Measurements from ENCODE around the gene GNRHR.
A peak's percentile ranks its signal among the peaks of the same experiment; 100 is the strongest.
"Not testable (repeated sequence)": the region's sequence is repeated elsewhere in the genome, so short reads cannot be mapped to it uniquely, and the experiment has no call there.

GNRHR gene

GRCh38 chr4:67727124-67727850 lies 26.9 kb downstream of the GNRHR start:
- DNase-seq: no peak

GRCh38 chr4:67725981-67726380 lies 28.2 kb downstream of the GNRHR start:
- no peak for DNase-seq

- no peak for DNase-seq
These were observed 29.1 kb downstream of the GNRHR start for GRCh38 chr4:67725132-67725531.

DNA sequence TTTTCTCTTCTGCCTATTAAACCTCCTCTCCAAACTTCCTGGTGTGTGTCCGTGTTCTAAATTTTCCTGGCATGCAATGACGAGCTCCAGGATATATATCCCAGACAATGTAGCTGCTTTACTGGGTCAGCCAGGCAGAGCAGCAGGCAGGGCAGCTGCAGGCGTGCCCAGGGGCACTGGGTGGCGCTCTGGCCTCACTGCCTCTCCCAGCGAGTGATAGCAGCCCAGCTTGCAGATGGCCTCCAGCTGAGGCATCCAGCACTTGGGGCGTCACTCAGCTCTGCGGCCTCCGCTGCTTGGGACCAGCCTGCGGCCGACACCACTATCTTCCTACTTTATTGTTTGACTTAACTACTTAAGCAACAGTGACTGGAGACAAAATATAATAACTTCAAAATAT lies 30.2 kb downstream of the GNRHR start:
- no peak for DNase-seq

GRCh38 chr4:67723341-67723740 lies 30.8 kb downstream of the GNRHR start:
- DNase-seq: no peak

DNA sequence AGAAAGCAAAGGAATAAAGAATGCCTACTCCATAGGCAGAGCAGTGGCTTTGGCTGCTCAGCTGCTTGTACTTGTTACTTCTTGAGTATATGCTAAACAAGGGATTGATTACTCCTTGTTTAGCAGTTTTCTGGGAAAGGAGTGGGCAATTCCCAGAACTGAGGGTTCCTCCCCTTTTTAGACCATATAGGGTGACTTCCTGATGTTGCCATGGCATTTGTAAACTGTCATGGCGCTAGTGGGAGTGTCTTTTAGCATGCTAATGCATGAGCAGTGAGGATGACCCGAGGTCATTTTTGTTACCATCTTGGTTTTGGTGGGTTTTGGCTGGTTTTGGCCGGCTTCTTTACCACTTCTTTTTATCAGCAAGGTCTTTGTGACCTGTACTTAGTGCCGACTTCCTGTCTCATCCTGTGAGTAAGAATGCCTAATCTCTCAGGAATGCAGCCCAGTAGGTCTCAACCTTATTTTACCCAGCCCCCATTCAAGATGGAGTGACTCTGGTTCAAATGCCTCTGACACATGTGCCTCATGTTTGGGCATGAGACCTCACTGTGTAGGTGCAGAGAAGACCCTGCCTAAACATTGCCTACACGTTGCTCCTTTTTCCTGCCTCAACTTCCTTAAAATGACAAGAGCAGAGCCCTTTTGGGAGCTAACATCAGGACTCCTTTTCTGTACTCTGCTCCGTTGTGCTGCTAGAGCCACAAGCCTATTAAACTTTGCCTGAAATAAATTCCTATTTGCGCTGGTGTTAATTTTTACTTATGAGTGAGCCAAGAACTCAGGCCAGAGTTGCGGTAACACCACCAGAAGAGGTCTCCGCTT lies 32.2 kb downstream of the GNRHR start:
- no peak for DNase-seq

GRCh38 chr4:67721315-67721769 lies 32.8 kb downstream of the GNRHR start:
- DNase-seq: no peak

DNA sequence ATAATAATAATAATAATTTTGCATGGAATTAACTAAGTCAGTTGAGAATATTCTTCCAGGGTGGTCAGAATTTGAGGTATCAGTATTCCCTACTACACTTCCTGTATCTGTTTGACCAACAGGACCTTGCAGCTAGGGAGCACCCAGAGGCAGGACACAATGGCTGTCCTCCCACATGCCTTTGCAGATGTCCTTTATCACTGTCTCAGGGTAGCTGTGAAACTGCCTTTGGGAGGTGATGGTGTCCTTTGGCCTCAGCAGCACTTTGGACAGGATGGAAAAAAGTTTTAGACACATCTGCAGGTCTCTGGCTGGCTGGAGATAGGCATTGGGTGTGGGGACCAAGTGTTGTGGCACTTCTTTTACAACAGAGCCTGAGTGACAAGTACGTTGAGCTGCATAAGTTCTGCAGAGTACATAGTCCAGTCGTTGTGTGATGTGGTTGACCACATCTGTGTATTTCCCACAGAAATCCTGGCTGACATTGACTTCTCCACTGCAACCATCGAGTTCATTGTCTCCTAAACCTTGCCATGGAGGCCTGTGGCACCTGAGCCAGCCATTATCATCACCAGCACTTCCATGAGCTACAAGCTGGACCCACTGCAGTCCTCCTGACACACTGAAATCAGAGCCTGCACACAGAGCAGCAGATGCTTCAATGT lies 34.1 kb downstream of the GNRHR start:
- DNase-seq: no peak

DNA sequence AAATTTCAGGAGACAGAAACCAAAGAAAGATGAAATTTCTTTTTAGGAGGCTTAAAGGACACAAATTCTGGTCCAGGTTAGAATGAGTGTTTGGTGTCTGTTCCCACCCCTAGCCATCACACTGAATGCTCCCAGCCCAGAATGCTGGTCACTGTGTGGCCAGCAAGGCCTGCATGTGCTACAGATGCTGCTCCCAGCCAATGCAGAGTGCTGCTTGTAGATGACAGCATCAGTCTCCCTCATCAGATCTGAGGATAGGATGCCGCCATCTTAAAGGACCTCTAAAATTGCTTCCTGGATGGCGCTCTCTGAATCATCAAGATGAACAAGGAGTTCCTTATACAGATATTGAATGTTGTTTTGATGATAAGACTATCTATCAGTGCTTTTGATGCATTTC lies 35.3 kb downstream of the GNRHR start:
- no peak for DNase-seq

GRCh38 chr4:67717586-67717985 lies 36.6 kb downstream of the GNRHR start:
- no peak for DNase-seq

GRCh38 chr4:67714955-67715354 lies 39.2 kb downstream of the GNRHR start:
- no peak for DNase-seq

- peak; percentile 51 for DNase-seq
These were observed 40.0 kb downstream of the GNRHR start for GRCh38 chr4:67714248-67714583.

DNA sequence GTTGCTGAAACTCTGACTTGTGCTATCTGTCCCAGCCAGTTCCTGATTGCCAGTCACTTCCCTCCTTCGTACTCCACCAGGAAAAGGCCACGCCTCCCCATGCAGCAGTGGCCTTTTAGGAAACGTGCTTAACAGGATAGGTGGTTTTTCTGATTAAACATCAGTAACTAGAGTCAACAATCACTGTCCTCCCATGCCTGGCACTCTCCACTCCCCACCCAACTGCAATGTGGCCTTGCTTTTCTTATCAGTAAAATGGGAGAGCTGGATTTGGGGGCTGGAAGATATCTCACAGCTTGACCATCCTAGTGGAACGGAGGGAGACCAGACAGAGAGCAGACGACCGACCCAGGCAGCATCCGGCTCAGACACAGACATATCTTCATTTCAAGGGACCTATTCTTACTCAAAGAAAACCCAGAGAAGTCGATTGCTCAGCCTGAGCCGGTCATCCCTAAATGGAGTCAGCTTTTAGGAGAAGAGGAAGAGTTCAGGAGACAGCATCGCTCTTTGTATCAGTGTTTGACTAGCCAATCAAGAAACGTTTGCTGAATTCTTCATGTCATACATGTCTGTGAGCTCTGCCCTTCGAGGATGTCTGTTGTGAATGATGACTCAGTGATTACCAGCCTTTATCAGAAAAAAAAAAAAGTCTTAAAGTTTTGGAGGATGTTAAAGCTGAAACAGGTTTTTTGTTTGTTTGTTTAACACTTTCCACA lies 40.5 kb downstream of the GNRHR start:
- DNase-seq: no peak

DNA sequence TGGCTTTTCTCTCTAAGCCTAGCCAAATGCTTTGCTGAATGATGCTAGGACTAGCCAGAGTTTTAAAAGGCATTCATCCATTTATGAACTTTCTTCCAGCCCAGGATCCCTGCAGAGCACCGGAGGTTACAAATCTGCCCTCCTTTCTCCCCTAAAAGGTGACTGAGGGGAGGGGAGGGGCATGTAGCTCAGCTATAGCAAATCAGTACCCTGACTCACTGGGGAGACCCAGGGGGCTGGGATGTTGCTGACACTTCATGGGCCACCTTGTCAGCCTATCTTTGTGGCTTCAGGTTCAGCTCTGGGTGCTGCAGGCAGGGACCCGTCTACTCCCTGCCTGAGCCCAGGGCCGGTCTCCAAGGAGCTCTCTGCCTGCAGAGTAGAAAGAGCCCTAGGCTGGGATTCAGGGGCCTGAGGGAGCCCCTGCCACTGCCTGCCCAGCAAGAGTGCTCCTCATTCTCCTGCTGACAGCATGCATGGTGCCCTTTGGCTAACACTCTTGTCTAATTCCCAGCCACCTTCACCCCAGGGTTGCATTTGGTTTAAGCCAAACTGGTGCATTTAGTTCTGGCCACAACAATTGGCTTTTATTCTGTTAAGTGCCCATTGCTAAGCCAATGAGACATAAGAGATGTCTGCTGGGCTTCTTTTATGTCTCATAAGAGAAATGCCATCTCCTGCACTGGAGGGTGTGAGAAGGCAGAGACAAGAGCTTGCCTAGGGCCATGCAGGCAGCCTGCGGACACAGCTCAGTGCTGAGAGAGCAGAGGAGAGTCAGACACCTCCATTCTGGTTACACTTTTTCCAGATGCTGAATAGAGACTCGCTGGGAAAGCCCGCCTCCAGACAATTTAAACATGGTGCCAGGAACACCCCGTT lies 41.3 kb downstream of the GNRHR start:
- no peak for DNase-seq

GRCh38 chr4:67712000-67712625 lies 42.1 kb downstream of the GNRHR start:
- no peak for DNase-seq

DNA sequence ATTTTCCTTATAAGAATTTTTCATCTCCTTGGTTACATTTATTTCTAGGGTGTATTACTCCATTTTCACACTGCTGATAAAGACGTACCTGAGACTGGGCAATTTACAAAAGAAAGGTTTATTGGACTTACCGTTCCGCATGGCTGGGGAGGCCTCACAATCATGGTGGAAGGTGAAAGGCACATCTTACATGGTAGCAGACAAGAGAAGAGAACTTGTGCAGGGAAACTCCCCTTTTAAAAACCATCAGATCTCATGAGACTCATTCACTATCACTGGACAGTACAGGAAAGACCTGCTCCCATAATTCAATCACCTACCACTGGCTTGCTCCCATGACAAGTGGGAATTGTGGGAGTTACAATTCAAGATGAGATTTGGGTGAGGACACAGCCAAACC lies 47.5 kb downstream of the GNRHR start:
- DNase-seq: not testable (repeated sequence)

DNA sequence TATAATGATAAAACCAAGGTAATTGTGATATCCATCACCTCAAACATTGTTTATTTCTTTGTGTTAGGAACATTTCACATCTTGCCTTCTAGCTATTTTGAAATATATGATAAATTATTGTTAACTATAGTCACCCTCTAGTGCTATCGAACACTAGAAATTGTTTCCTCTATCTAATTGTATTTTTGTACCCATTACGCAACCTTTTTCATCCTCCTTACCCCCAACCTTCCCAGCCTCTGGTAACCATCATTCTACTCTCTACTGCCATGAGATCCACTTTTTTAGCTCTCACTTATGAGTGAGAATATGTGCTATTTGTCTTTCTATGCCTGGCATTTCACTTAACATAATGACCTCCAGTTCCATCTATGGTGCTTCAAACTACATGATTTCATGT lies 49.3 kb downstream of the GNRHR start:
- no peak for DNase-seq

- DNase-seq: no peak
These were observed 52.0 kb downstream of the GNRHR start for GRCh38 chr4:67702166-67702565.

DNA sequence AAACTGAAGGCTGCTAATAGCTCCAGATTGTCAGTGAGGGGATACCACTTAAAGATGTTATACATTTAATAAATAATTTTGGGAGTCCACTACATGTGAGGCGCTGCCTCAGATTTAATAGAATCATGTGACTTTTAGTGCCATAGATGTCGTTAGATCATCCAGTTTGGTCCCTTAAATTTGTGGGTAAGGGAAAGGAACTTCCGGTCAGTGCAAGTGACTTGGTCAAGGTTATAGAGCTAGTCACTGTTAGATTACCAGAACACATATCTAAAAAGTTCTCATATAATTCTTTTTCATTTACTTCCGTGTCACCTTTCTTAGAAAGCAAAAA lies 52.7 kb downstream of the GNRHR start:
- no peak for DNase-seq

GRCh38 chr4:67700738-67701516 lies 53.3 kb downstream of the GNRHR start, which contains the start of gene UBA6:
UBA6 (minus strand) TSS chr4:67701155; CDS start chr4:67701119, 36 bp downstream.
- DNase-seq: peak; percentile 96
